Psoas muscle (tissue), 8 donors: ENCODE measurements around the gene CLPTM1L. TPM values are rescaled to one million over a fixed set of nuclear protein-coding genes. Genes with fewer than 3 reads are reported as not detected.

Source experiments
- ATAC-seq, 4 donors: fragments of 200-7000 bp; cut with Tn5 transposase; one replicate each; pipeline ENCODE4 v1.9.1; 2020; ENCODE audit warnings: moderate library complexity in 3 of 4, mild to moderate bottlenecking in 2 of 4
- DNase-seq, 2 donors: peaks; one replicate each; pipeline ENCODE4 v3.0.0-alpha.2; 2020
- H3K27ac ChIP-seq: fragments of 200-600 bp; one replicate; pipeline ENCODE4 v1.8.0; 2022
- H3K27me3 ChIP-seq, 3 donors: fragments of 200-600 bp in 1 of 3; one replicate each; pipeline versions ENCODE4 v1.6.1 to v1.8.0; 2013 to 2022; ENCODE audit warnings: low read length in 2 of 3, mild to moderate bottlenecking in 2 of 3, moderate library complexity in 1 of 3; ENCODE audit not compliant: insufficient read depth in 3 of 3
- H3K36me3 ChIP-seq, 2 donors: fragments of 200-600 bp in 1 of 2; one replicate each; pipeline versions ENCODE4 v1.6.1 to v1.8.0; 2013 to 2022; ENCODE audit warnings: low read depth in 1 of 2, mild to moderate bottlenecking in 1 of 2, moderate library complexity in 1 of 2; ENCODE audit not compliant: insufficient read depth in 1 of 2
- H3K4me1 ChIP-seq: fragments of 200-600 bp; one replicate; pipeline ENCODE4 v1.8.0; 2022
- H3K4me3 ChIP-seq: fragments of 200-600 bp; one replicate; pipeline ENCODE4 v1.8.0; 2022; ENCODE audit warnings: mild to moderate bottlenecking
- H3K9me3 ChIP-seq: fragments of 200-600 bp; one replicate; pipeline ENCODE4 v1.8.0; 2022
- CTCF ChIP-seq: fragments of 200-600 bp; IDR thresholded peaks from one replicate; pipeline ENCODE4 v1.8.0; 2022; ENCODE audit warnings: antibody characterized with exemption
- WGBS, 3 donors: extraction: QIAGEN DNeasy Blood & Tissue Kit; methylation state at CpG; one replicate each; pipeline versions ENCODE4 v1.1.6 to v1.1.7; 2013; 5-methylcytosine and 5-hydroxymethylcytosine counted together
- intact Hi-C, 2 donors: fragments of 100-400 bp; cut with DNase I; formaldehyde crosslinking; loops; one replicate each; pipeline versions ENCODE4 v1.11.0 to v1.14.2; 2022
- polyA plus RNA-seq, 3 donors: library from polyadenylated mRNA; stranded (reverse); fragments of 200-250 nt; gene quantifications; one replicate each; pipeline ENCODE4 v1.2.3, GENCODE V29; 2013
- total RNA-seq, 4 donors: library from RNA; stranded (reverse); fragmentation: NEBNext Ultra II Directional in 2 of 4; extraction: Animal tissue kit (Norgen Biotek cat#: 25700) in 2 of 4; gene quantifications; one replicate each; pipeline versions ENCODE4 v1.2.1 to v1.2.4, GENCODE V29; 2021 to 2023
- donor health status: healthy with polysubstance abuse.
- donor health status: DM: no; HTN: no; CAD: no; lungs with moderate emphysema.
- donor health status: Bipolar disorder and iron deficiency.
- donor health status: healthy.
- donor health status: DM: yes; HTN: yes; CAD: no.
- donor health status: DM: no; HTN: no; CAD: no.
- donor health status: DM: no; HTN: no; CAD: no.
- donor health status: DM: yes; HTN: yes; CAD: no.

CLPTM1L gene
- total and polyA plus RNA-seq, 7 donors = 24.2 to 92.4 (median 34.8) TPM

GRCh38 chr5:1325870-1326531 lies 18.9 kb downstream of the CLPTM1L start:
- ATAC-seq (no peak), DNase-seq (no peak)
- H3K36me3 ChIP-seq = peaks cover 3 to 57% of the 10 kb centered on the region in 2 donors
- intact Hi-C loops = no loop called here
- H3K9me3 ChIP-seq = no peaks in the 10 kb centered on the region
- H3K4me1 ChIP-seq = peaks cover 10% of the 10 kb centered on the region
- WGBS, 3 donors = 89 to 92% (median 89%) methylated on average over 21 to 22 of the region's 22 CpGs
- no peak overlapping the region for H3K4me3 ChIP-seq
- H3K27me3 ChIP-seq = no peaks in the 10 kb centered on the region
- no peak for TF ChIP-seq CTCF
- H3K27ac ChIP-seq = no peak overlapping the region

GRCh38 chr5:1325191-1325741 lies 19.6 kb downstream of the CLPTM1L start:
- H3K27ac ChIP-seq = peak overlapping the region; percentile 71
- ATAC-seq (peak; percentile 5 to 22 (median 11)), DNase-seq (no peak)
- H3K36me3 ChIP-seq = peaks cover 3 to 57% of the 10 kb centered on the region in 2 donors
- no peaks in the 10 kb centered on the region for H3K9me3 ChIP-seq
- H3K27me3 ChIP-seq = no peaks in the 10 kb centered on the region
- H3K4me1 ChIP-seq = peaks cover 10% of the 10 kb centered on the region
- H3K4me3 ChIP-seq = no peak overlapping the region
- WGBS, 3 donors = 89 to 96% (median 90%) methylated on average over 17 of the region's 17 CpGs
- no peak for TF ChIP-seq CTCF
- intact Hi-C loops = no loop called here

- peak in 1 of 2 donors; percentile 75 for DNase-seq
- intact Hi-C loops = no loop called here
- peak; percentile 96 to 99 (median 98) for ATAC-seq
- H3K27me3 ChIP-seq = no peaks in the 10 kb centered on the region
- no peak for TF ChIP-seq CTCF
- no peak overlapping the region for H3K4me3 ChIP-seq
- H3K9me3 ChIP-seq = no peaks in the 10 kb centered on the region
- whole genome bisulfite sequencing, 3 donors = 59 to 76% (median 64%) methylated on average over 17 of the region's 17 CpGs
- peaks cover 10% of the 10 kb centered on the region for H3K4me1 ChIP-seq
- H3K27ac ChIP-seq = peak overlapping the region; percentile 71
- peaks cover 3 to 57% of the 10 kb centered on the region in 2 donors for H3K36me3 ChIP-seq
Measured at GRCh38 chr5:1324719-1325190, 20.1 kb downstream of the CLPTM1L start.

- H3K27ac ChIP-seq = peak overlapping the region; percentile 71
- H3K4me1 ChIP-seq = peaks cover 10% of the 10 kb centered on the region
- no peak for DNase-seq
Measured at GRCh38 chr5:1324301-1324700, 20.6 kb downstream of the CLPTM1L start.

More at GRCh38 chr5:1324301-1324700, 20.6 kb downstream of the CLPTM1L start:
- peak in 1 of 4 donors; percentile 6 for ATAC-seq
- Histone ChIP-seq H3K9me3 (no peaks in the 10 kb centered on the region), H3K36me3 (peaks cover 3 to 62% of the 10 kb centered on the region in 2 donors), H3K27me3 (no peaks in the 10 kb centered on the region), H3K4me3 (no peak overlapping the region)
- 93 to 98% (median 93%) methylated on average over 15 of the region's 15 CpGs for WGBS, 3 donors
- no peak for TF ChIP-seq CTCF
- intact Hi-C loops = no loop called here
